GM23248 (cell line): ENCODE results near the gene FBLIM1. TPM values are rescaled to one million over a fixed set of nuclear protein-coding genes. Genes with fewer than 3 reads are reported as not detected.

Experiments used
- DNase-seq: peaks from one replicate; pipeline ENCODE4 v3.0.0-alpha.2; 2015
- H2AFZ ChIP-seq: fragments of 200-600 bp; sonication (generic); 2 replicates; pipeline ENCODE4 v1.6.1; 2016; ENCODE audit warnings: antibody characterized with exemption
- H3F3A ChIP-seq: fragments of 200-600 bp; sonication (generic); 2 replicates; pipeline ENCODE4 v1.6.1; 2016; ENCODE audit warnings: mild to moderate bottlenecking, antibody characterized with exemption, mixed run types; ENCODE audit not compliant: insufficient read depth
- H3K27ac ChIP-seq: fragments of 200-600 bp; sonication (generic); 2 replicates; pipeline ENCODE4 v1.5.1; 2016; ENCODE audit warnings: mild to moderate bottlenecking
- H3K27me3 ChIP-seq: fragments of 200-600 bp; sonication (generic); replicated peaks from 2 replicates; pipeline ENCODE4 v1.6.1; 2016; ENCODE audit warnings: mild to moderate bottlenecking; ENCODE audit not compliant: insufficient read depth
- H3K36me3 ChIP-seq: fragments of 200-600 bp; sonication (generic); 2 replicates; pipeline ENCODE4 v1.6.1; 2016; ENCODE audit warnings: low read depth, mild to moderate bottlenecking
- H3K4me1 ChIP-seq: fragments of 200-600 bp; sonication (generic); 2 replicates; pipeline ENCODE4 v1.6.1; 2016; ENCODE audit warnings: mild to moderate bottlenecking; ENCODE audit not compliant: insufficient read depth
- H3K4me2 ChIP-seq: fragments of 200-600 bp; sonication (generic); one replicate; pipeline ENCODE4 v1.6.1; 2016; ENCODE audit warnings: mild to moderate bottlenecking; ENCODE audit not compliant: unreplicated experiment
- H3K4me3 ChIP-seq: fragments of 200-600 bp; sonication (generic); 2 replicates; pipeline ENCODE4 v1.5.1; 2016; ENCODE audit warnings: mild to moderate bottlenecking
- H3K79me2 ChIP-seq: fragments of 200-600 bp; sonication (generic); 2 replicates; pipeline ENCODE4 v1.6.1; 2016; ENCODE audit warnings: mild to moderate bottlenecking; ENCODE audit not compliant: insufficient read depth
- H3K9ac ChIP-seq: fragments of 200-600 bp; sonication (generic); 2 replicates; pipeline ENCODE4 v1.6.1; 2016; ENCODE audit warnings: mild to moderate bottlenecking
- H3K9me2 ChIP-seq: fragments of 200-600 bp; sonication (generic); 2 replicates; pipeline ENCODE4 v1.6.1; 2016; ENCODE audit warnings: mixed run types, mild to moderate bottlenecking, moderate library complexity; ENCODE audit not compliant: insufficient read depth
- H3K9me3 ChIP-seq: fragments of 200-600 bp; sonication (generic); one replicate; pipeline ENCODE4 v1.6.1; 2017; ENCODE audit warnings: low read depth
- H4K20me1 ChIP-seq: fragments of 200-600 bp; sonication (generic); 2 replicates; pipeline ENCODE4 v1.6.0; 2016; ENCODE audit not compliant: insufficient read depth
- EZH2 ChIP-seq: fragments of 200-600 bp; sonication (generic); IDR thresholded peaks from 2 replicates; pipeline ENCODE4 v1.6.1; 2018; ENCODE audit warnings: antibody characterized with exemption, mild to moderate bottlenecking; ENCODE audit not compliant: insufficient read depth, poor library complexity, severe bottlenecking
- EZH2phosphoT487 ChIP-seq: fragments of 200-600 bp; sonication (generic); IDR thresholded peaks from 2 replicates; pipeline ENCODE4 v1.6.1; 2018; ENCODE audit warnings: antibody characterized with exemption, moderate library complexity, mild to moderate bottlenecking, low read depth; ENCODE audit not compliant: insufficient read depth
- WGBS, 2 experiments: methylation state at CpG; one replicate each; pipeline ENCODE4 v1.1.6; 2015 to 2017; ENCODE audit warnings: low lambda C conversion rate in 2 of 2, low coverage in 1 of 2; ENCODE audit errors: missing lambda C conversion rate in 2 of 2; 5-methylcytosine and 5-hydroxymethylcytosine counted together
- in situ Hi-C: fragments of 300-500 bp; cut with MboI; formaldehyde crosslinking; loops from 2 replicates; pipeline ENCODE4 v1.15.0; 2020
- polyA plus RNA-seq: library from polyadenylated mRNA; unstranded; fragments of >200 nt; fragmentation: Nextera tagmentation; extraction: Ambion mirVana; gene quantifications from 2 replicates; pipeline ENCODE4 v1.2.1, GENCODE V29; 2016
- total RNA-seq: library from RNA; depleted of rRNA; stranded (reverse); fragments of >200 nt; shearing (Covaris generic); gene quantifications from 2 replicates; pipeline ENCODE4 v1.2.3, GENCODE V29; 2014

FBLIM1 gene
- total and polyA plus RNA-seq, 2 experiments from 2014 or later = 63.3 to 69.9 TPM

- Histone ChIP-seq H3K4me2 (no peak overlapping the region), H3K27me3 (no peaks in the 10 kb centered on the region), H2AFZ (no peak overlapping the region), H3K4me1 (no peaks in the 10 kb centered on the region), H3K79me2 (no peaks in the 10 kb centered on the region), H4K20me1 (no peaks in the 10 kb centered on the region), H3K4me3 (no peak overlapping the region), H3F3A (no peaks in the 10 kb centered on the region), H3K9me2 (no peaks in the 10 kb centered on the region), H3K27ac (no peak overlapping the region), H3K9ac (no peak overlapping the region), H3K9me3 (no peaks in the 10 kb centered on the region), H3K36me3 (no peaks in the 10 kb centered on the region)
- no peak for TF ChIP-seq EZH2
- TF ChIP-seq EZH2phosphoT487 = no peak
- no peak for DNase-seq
- WGBS, 2 experiments = 78 to 79% methylated on average over 20 of the region's 20 CpGs
- in situ Hi-C loops = no loop called here
Observed at GRCh38 chr1:15737324-15738319, 21.0 kb upstream of the FBLIM1 start.

- no peak overlapping the region for H3K9ac ChIP-seq
- H4K20me1 ChIP-seq = no peaks in the 10 kb centered on the region
- no peaks in the 10 kb centered on the region for H3K4me1 ChIP-seq
- no peak overlapping the region for H3K4me3 ChIP-seq
- H2AFZ ChIP-seq = no peak overlapping the region
- no peaks in the 10 kb centered on the region for H3K36me3 ChIP-seq
- H3K79me2 ChIP-seq = no peaks in the 10 kb centered on the region
- H3K4me2 ChIP-seq = no peak overlapping the region
- H3K27me3 ChIP-seq = no peaks in the 10 kb centered on the region
- no peaks in the 10 kb centered on the region for H3K9me3 ChIP-seq
- in situ Hi-C loops = no loop called here
- no peaks in the 10 kb centered on the region for H3K9me2 ChIP-seq
- no peaks in the 10 kb centered on the region for H3F3A ChIP-seq
- no peak overlapping the region for H3K27ac ChIP-seq
- no peak for TF ChIP-seq EZH2
- no peak for TF ChIP-seq EZH2phosphoT487
- DNase-seq = no peak
- WGBS, 2 experiments = 82% methylated on average over 10 to 15 of the region's 15 CpGs
Observed at GRCh38 chr1:15738416-15739113, 20.0 kb upstream of the FBLIM1 start.

DNA sequence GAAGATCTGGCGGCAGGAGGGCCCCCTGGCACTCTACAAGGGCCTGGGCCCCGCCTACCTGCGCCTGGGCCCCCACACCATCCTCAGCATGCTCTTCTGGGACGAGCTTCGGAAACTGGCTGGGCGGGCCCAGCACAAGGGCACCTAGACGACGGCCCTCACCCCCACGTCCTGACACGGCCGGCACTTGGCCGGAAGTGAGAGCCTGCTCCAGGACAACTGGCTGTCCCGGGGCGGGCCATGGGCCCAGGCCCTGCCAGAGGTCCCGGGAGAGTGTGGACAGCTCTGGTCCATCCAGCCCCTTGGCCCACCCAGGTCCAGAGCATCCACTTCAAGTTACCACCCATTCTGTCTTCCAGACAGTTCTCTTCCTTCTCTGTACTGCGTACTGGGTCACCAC is 19.3 kb upstream of the FBLIM1 start:
- 83 to 85% methylated on average over 16 of the region's 16 CpGs for WGBS, 2 experiments
- H3K36me3 ChIP-seq = no peaks in the 10 kb centered on the region

DNA sequence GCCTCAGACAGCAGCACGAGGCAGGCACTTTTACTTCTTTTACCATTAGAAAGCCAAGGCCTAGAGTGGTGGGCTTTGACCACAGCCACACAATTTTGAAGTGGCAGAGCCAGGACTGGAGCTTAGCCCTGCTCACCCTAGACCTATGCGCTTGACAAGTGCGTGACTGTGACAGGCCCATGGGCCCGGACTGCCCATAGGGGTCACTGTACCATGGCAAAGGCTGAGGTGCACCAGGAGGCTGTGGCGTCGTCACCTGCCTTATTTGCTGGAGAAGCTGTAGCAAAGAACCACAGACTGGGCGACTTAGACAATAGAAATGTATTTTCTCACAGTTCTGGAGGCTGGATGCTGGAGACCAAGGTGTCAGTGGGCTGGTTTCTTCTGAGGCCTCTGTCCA is 18.9 kb upstream of the FBLIM1 start:
- Histone ChIP-seq H3K4me3 (no peak overlapping the region), H3K4me2 (no peak overlapping the region), H4K20me1 (no peaks in the 10 kb centered on the region), H3K27ac (no peak overlapping the region), H3K9me2 (no peaks in the 10 kb centered on the region), H3K36me3 (no peaks in the 10 kb centered on the region), H2AFZ (no peak overlapping the region), H3F3A (no peaks in the 10 kb centered on the region), H3K4me1 (no peaks in the 10 kb centered on the region), H3K27me3 (no peaks in the 10 kb centered on the region), H3K9me3 (no peaks in the 10 kb centered on the region), H3K9ac (no peak overlapping the region), H3K79me2 (no peaks in the 10 kb centered on the region)
- TF ChIP-seq EZH2phosphoT487 (no peak), EZH2 (no peak)
- no peak for DNase-seq
- 91 to 94% methylated on average over 7 of the region's 7 CpGs for WGBS, 2 experiments
- in situ Hi-C loops = no loop called here

More for the DNA sequence above, 19.3 kb upstream of the FBLIM1 start:
- no peaks in the 10 kb centered on the region for H3K79me2 ChIP-seq
- no peak overlapping the region for H2AFZ ChIP-seq
- no peaks in the 10 kb centered on the region for H4K20me1 ChIP-seq
- H3K27me3 ChIP-seq = no peaks in the 10 kb centered on the region
- no peak overlapping the region for H3K4me3 ChIP-seq
- H3F3A ChIP-seq = no peaks in the 10 kb centered on the region
- H3K9me2 ChIP-seq = no peaks in the 10 kb centered on the region
- H3K4me1 ChIP-seq = no peaks in the 10 kb centered on the region
- DNase-seq = no peak
- TF ChIP-seq EZH2 (no peak), EZH2phosphoT487 (no peak)
- no peak overlapping the region for H3K9ac ChIP-seq
- in situ Hi-C loops = no loop called here
- H3K4me2 ChIP-seq = no peak overlapping the region
- H3K27ac ChIP-seq = no peak overlapping the region
- H3K9me3 ChIP-seq = no peaks in the 10 kb centered on the region
